ENCODE data around the gene NRM. TPM values are rescaled to one million over a fixed set of nuclear protein-coding genes. Genes with fewer than 3 reads are reported as not detected.

Gene NRM
- total RNA-seq, 1 experiment from 2014 or later = 13.6 TPM

Other genes starting within 250 kb of the NRM start
- 108 TPM for gene HLA-E, start 201.5 kb downstream of the NRM start, total RNA-seq (2021; ENCODE audit: unreplicated experiment)
- gene GNL1, start 134.5 kb downstream of the NRM start, total RNA-seq (2021; ENCODE audit: unreplicated experiment) = 113 TPM
- 16.7 TPM for gene PRR3, start 133.7 kb downstream of the NRM start, total RNA-seq (2021; ENCODE audit: unreplicated experiment)
- 53.3 TPM for gene ABCF1, start 119.5 kb downstream of the NRM start, total RNA-seq (2021; ENCODE audit: unreplicated experiment)
- 104 TPM for gene PPP1R10, start 73.7 kb downstream of the NRM start, total RNA-seq (2021; ENCODE audit: unreplicated experiment)
- gene MRPS18B, start 73.1 kb downstream of the NRM start, total RNA-seq (2021; ENCODE audit: unreplicated experiment) = 112 TPM
- gene ATAT1, start 64.1 kb downstream of the NRM start, total RNA-seq (2021; ENCODE audit: unreplicated experiment) = 19.8 TPM
- 34.8 TPM for gene C6orf136, start 43.9 kb downstream of the NRM start, total RNA-seq (2021; ENCODE audit: unreplicated experiment)
- gene DHX16, start 18.0 kb downstream of the NRM start, total RNA-seq (2021; ENCODE audit: unreplicated experiment) = 46.0 TPM
- 33.6 TPM for gene PPP1R18, start 4.3 kb downstream of the NRM start, total RNA-seq (2021; ENCODE audit: unreplicated experiment)
- 75.8 TPM for gene MDC1, start 26.3 kb upstream of the NRM start, total RNA-seq (2021; ENCODE audit: unreplicated experiment)
- 886 TPM for gene TUBB, start 29.4 kb upstream of the NRM start, total RNA-seq (2021; ENCODE audit: unreplicated experiment)
- 117 TPM for gene FLOT1, start 51.7 kb upstream of the NRM start, total RNA-seq (2021; ENCODE audit: unreplicated experiment)
- gene IER3, start 53.6 kb upstream of the NRM start, total RNA-seq (2021; ENCODE audit: unreplicated experiment) = 952 TPM
- 211 TPM for gene DDR1, start 193.5 kb upstream of the NRM start, total RNA-seq (2021; ENCODE audit: unreplicated experiment)
- gene GTF2H4, start 217.2 kb upstream of the NRM start, total RNA-seq (2021; ENCODE audit: unreplicated experiment) = 59.7 TPM
- 39.8 TPM for gene VARS2, start 223.3 kb upstream of the NRM start, total RNA-seq (2021; ENCODE audit: unreplicated experiment)
- not detected for gene SFTA2, start 241.2 kb upstream of the NRM start, total RNA-seq (2021; ENCODE audit: unreplicated experiment)
- 0.15 TPM for gene MUCL3, start 250.0 kb upstream of the NRM start, total RNA-seq (2021; ENCODE audit: unreplicated experiment)